Measurements from ENCODE around the gene ITM2A.

The ITM2A gene

GRCh38 chrX:79366873-79367749, at the start of gene ITM2A:
Gene ITM2A (minus strand): TSS chrX:79367334. CDS start chrX:79367215, 119 bp downstream.
- DNase-seq, result no peak

GRCh38 chrX:79415056-79415455, 47.9 kb upstream of the ITM2A start:
- DNase-seq, result no peak

- no peak for DNase-seq
Observed at GRCh38 chrX:79413963-79414362, 46.8 kb upstream of the ITM2A start.

GRCh38 chrX:79412972-79413371, 45.8 kb upstream of the ITM2A start:
- DNase-seq, result no peak

- DNase-seq, result no peak
Observed at GRCh38 chrX:79412166-79412565, 45.0 kb upstream of the ITM2A start.

- DNase-seq, result no peak
Observed at GRCh38 chrX:79409657-79410056, 42.5 kb upstream of the ITM2A start.

GRCh38 chrX:79408623-79409322, 41.6 kb upstream of the ITM2A start:
- DNase-seq, result no peak

- DNase-seq, result no peak
Observed at GRCh38 chrX:79400623-79401022, 33.5 kb upstream of the ITM2A start.

- no peak for DNase-seq
Observed at GRCh38 chrX:79375340-79375739, 8.2 kb upstream of the ITM2A start.

- DNase-seq, result no peak
Observed at GRCh38 chrX:79371640-79372039, 4.5 kb upstream of the ITM2A start.

- no peak for DNase-seq
Observed at GRCh38 chrX:79371101-79371500, 4.0 kb upstream of the ITM2A start.

GRCh38 chrX:79369871-79370270, 2.7 kb upstream of the ITM2A start:
- no peak for DNase-seq

- DNase-seq, result no peak
Observed at GRCh38 chrX:79368441-79368840, 1.3 kb upstream of the ITM2A start.

GRCh38 chrX:79367907-79368306, 773 bp upstream of the ITM2A start:
- no peak for DNase-seq

GRCh38 chrX:79366556-79366872, 620 bp downstream of the ITM2A start:
- no peak for DNase-seq

GRCh38 chrX:79365591-79365990, 1.5 kb downstream of the ITM2A start:
- DNase-seq, result no peak

GRCh38 chrX:79364306-79364705, 2.8 kb downstream of the ITM2A start:
- DNase-seq, result no peak

GRCh38 chrX:79361192-79361870, 5.8 kb downstream of the ITM2A start:
- no peak for DNase-seq

GRCh38 chrX:79336869-79337815, 30.0 kb downstream of the ITM2A start:
- DNase-seq, result no peak

GRCh38 chrX:79330022-79330421, 37.1 kb downstream of the ITM2A start:
- no peak for DNase-seq

- no peak for DNase-seq
Observed at GRCh38 chrX:79325263-79325958, 41.7 kb downstream of the ITM2A start.

Measured in SIG-M5 (cell line).